Measurements from ENCODE around the gene MTPN.

DNA sequence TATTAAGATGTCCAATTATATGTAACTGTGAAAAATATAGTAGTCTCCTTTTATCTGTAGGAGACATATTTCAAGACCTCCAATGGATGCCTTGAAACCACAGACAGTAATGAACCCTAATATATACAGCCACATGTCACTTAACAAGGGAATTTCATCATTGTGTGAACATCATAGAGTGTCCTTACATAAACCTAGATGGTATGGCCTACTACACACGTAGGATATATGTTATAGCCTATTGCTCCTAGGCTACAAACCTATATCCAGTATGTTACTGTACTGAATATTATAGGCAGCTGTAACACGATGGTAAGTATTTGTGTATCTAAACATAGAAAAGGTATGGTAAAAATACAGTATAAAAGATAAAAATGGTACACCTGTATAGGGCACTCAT, 32.4 kb downstream of the MTPN start:
- no peak for TF ChIP-seq FOXM1 (IDR thresholded peaks at IDR 0.05; ENCODE audit: borderline replicate concordance)
- TF ChIP-seq SP1 (IDR thresholded peaks at IDR 0.05) = no peak
- no peak for TF ChIP-seq SUZ12 (IDR thresholded peaks at IDR 0.05)
- no peak for TF ChIP-seq L3MBTL2 (conservative IDR thresholded peaks at IDR 0.05)
- no peak for TF ChIP-seq TARDBP (IDR thresholded peaks at IDR 0.05)
- TF ChIP-seq NFRKB (IDR thresholded peaks at IDR 0.05) = no peak
- TF ChIP-seq, protein P1, sequence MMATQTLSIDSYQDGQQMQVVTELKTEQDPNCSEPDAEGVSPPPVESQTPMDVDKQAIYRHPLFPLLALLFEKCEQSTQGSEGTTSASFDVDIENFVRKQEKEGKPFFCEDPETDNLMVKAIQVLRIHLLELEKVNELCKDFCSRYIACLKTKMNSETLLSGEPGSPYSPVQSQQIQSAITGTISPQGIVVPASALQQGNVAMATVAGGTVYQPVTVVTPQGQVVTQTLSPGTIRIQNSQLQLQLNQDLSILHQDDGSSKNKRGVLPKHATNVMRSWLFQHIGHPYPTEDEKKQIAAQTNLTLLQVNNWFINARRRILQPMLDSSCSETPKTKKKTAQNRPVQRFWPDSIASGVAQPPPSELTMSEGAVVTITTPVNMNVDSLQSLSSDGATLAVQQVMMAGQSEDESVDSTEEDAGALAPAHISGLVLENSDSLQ (IDR thresholded peaks at IDR 0.05) = no peak
- TF ChIP-seq CTBP1 (IDR thresholded peaks at IDR 0.05; ENCODE audit: borderline replicate concordance) = no peak
- no peak for TF ChIP-seq FOXA1 (IDR thresholded peaks at IDR 0.05)
- TF ChIP-seq HDGF (IDR thresholded peaks at IDR 0.05; ENCODE audit: borderline replicate concordance) = no peak
- no peak for TF ChIP-seq LEF1 (IDR thresholded peaks at IDR 0.05; ENCODE audit: borderline replicate concordance)
- TF ChIP-seq BHLHE40 (IDR thresholded peaks at IDR 0.05; ENCODE audit: borderline replicate concordance) = no peak
- TF ChIP-seq ELF4 (IDR thresholded peaks at IDR 0.05) = no peak
- TF ChIP-seq FOXK2 (IDR thresholded peaks at IDR 0.05) = no peak
